Measurements from ENCODE around the gene TANGO2. TPM values are rescaled to one million over a fixed set of nuclear protein-coding genes. Genes with fewer than 3 reads are reported as not detected.

Gene TANGO2
- polyA plus RNA-seq, 1 donor from 2014 or later, result 12.7 TPM

- Histone ChIP-seq H3F3A (ENCODE audit: insufficient read depth, low read length, poor library complexity, severe bottlenecking) (no peaks in the 10 kb centered on the region), H3K9ac (ENCODE audit: low read length) (no peak overlapping the region), H2AFZ (ENCODE audit: low read depth, low read length) (no peak overlapping the region), H3K36me3 (ENCODE audit: insufficient read depth, low read length) (no peaks in the 10 kb centered on the region), H4K20me1 (ENCODE audit: insufficient read depth) (no peaks in the 10 kb centered on the region), H3K27me3 (ENCODE audit: insufficient read depth, low read depth, low read length) (no peaks in the 10 kb centered on the region), H3K4me3 (ENCODE audit: low read length) (no peak overlapping the region), H3K79me2 (replicated peaks; ENCODE audit: insufficient read depth, low read length) (no peaks in the 10 kb centered on the region), H3K27ac (ENCODE audit: low read length) (no peak overlapping the region), H3K9me3 (ENCODE audit: low read length) (no peaks in the 10 kb centered on the region), H3K4me2 (ENCODE audit: low read length) (no peak overlapping the region), H3K9me2 (ENCODE audit: insufficient read depth, low read length) (no peaks in the 10 kb centered on the region)
- TF ChIP-seq RAD21 (conservative IDR thresholded peaks at IDR 0.05) (no peak), POLR2AphosphoS5 (IDR thresholded peaks at IDR 0.05) (no peak), TAF1 (IDR thresholded peaks at IDR 0.05; ENCODE audit: low read depth) (no peak), SMC3 (conservative IDR thresholded peaks at IDR 0.05; ENCODE audit: poor library complexity) (no peak), MXI1 (conservative IDR thresholded peaks at IDR 0.05; ENCODE audit: poor library complexity, severe bottlenecking) (no peak), EZH2 (IDR thresholded peaks at IDR 0.05; ENCODE audit: borderline replicate concordance, insufficient read depth, low read length, poor library complexity, severe bottlenecking) (no peak), CTCF (IDR thresholded peaks at IDR 0.05; ENCODE audit: poor library complexity, severe bottlenecking) (no peak), EP300 (conservative IDR thresholded peaks at IDR 0.05; ENCODE audit: poor library complexity, severe bottlenecking) (no peak)
- TF ChIP-seq, protein P1, sequence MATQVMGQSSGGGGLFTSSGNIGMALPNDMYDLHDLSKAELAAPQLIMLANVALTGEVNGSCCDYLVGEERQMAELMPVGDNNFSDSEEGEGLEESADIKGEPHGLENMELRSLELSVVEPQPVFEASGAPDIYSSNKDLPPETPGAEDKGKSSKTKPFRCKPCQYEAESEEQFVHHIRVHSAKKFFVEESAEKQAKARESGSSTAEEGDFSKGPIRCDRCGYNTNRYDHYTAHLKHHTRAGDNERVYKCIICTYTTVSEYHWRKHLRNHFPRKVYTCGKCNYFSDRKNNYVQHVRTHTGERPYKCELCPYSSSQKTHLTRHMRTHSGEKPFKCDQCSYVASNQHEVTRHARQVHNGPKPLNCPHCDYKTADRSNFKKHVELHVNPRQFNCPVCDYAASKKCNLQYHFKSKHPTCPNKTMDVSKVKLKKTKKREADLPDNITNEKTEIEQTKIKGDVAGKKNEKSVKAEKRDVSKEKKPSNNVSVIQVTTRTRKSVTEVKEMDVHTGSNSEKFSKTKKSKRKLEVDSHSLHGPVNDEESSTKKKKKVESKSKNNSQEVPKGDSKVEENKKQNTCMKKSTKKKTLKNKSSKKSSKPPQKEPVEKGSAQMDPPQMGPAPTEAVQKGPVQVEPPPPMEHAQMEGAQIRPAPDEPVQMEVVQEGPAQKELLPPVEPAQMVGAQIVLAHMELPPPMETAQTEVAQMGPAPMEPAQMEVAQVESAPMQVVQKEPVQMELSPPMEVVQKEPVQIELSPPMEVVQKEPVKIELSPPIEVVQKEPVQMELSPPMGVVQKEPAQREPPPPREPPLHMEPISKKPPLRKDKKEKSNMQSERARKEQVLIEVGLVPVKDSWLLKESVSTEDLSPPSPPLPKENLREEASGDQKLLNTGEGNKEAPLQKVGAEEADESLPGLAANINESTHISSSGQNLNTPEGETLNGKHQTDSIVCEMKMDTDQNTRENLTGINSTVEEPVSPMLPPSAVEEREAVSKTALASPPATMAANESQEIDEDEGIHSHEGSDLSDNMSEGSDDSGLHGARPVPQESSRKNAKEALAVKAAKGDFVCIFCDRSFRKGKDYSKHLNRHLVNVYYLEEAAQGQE (IDR thresholded peaks at IDR 0.05; ENCODE audit: borderline replicate concordance), result no peak
These were observed 4.7 kb downstream of the TANGO2 start for GRCh38 chr22:20025401-20026203.

GRCh38 chr22:20026204-20026908, 5.4 kb downstream of the TANGO2 start:
- no peaks in the 10 kb centered on the region for H4K20me1 ChIP-seq (ENCODE audit: insufficient read depth)
- TF ChIP-seq POLR2AphosphoS5 (IDR thresholded peaks at IDR 0.05) (no peak), CTCF (IDR thresholded peaks at IDR 0.05; ENCODE audit: poor library complexity, severe bottlenecking) (no peak), TAF1 (IDR thresholded peaks at IDR 0.05; ENCODE audit: low read depth) (no peak), RAD21 (conservative IDR thresholded peaks at IDR 0.05) (no peak), MXI1 (conservative IDR thresholded peaks at IDR 0.05; ENCODE audit: poor library complexity, severe bottlenecking) (no peak), EP300 (conservative IDR thresholded peaks at IDR 0.05; ENCODE audit: poor library complexity, severe bottlenecking) (no peak), EZH2 (IDR thresholded peaks at IDR 0.05; ENCODE audit: borderline replicate concordance, insufficient read depth, low read length, poor library complexity, severe bottlenecking) (no peak), SMC3 (conservative IDR thresholded peaks at IDR 0.05; ENCODE audit: poor library complexity) (no peak)
- TF ChIP-seq, protein P1 (IDR thresholded peaks at IDR 0.05; ENCODE audit: borderline replicate concordance), result no peak

More at GRCh38 chr22:20026204-20026908, 5.4 kb downstream of the TANGO2 start:
- Histone ChIP-seq H2AFZ (ENCODE audit: low read depth, low read length) (no peak overlapping the region), H3K4me2 (ENCODE audit: low read length) (no peak overlapping the region), H3K79me2 (replicated peaks; ENCODE audit: insufficient read depth, low read length) (no peaks in the 10 kb centered on the region), H3K36me3 (ENCODE audit: insufficient read depth, low read length) (no peaks in the 10 kb centered on the region), H3K9me3 (ENCODE audit: low read length) (no peaks in the 10 kb centered on the region), H3K4me3 (ENCODE audit: low read length) (no peak overlapping the region), H3K9me2 (ENCODE audit: insufficient read depth, low read length) (no peaks in the 10 kb centered on the region), H3K27me3 (ENCODE audit: insufficient read depth, low read depth, low read length) (no peaks in the 10 kb centered on the region), H3F3A (ENCODE audit: insufficient read depth, low read length, poor library complexity, severe bottlenecking) (no peaks in the 10 kb centered on the region), H3K9ac (ENCODE audit: low read length) (no peak overlapping the region), H3K27ac (ENCODE audit: low read length) (no peak overlapping the region)

Data from neural cell (in vitro differentiated cells).